ENCODE results near the gene LSM4. TPM values are rescaled to one million over a fixed set of nuclear protein-coding genes. Genes with fewer than 3 reads are reported as not detected.
A peak's percentile ranks its signal among the peaks of the same experiment; 100 is the strongest.

The LSM4 gene
- total and polyA plus RNA-seq, 2 of the 13 experiments (the other 11 are each of a cell fraction or from before 2014, with no cell fraction given), result 65.8 to 166 TPM

GRCh38 chr19:18340190-18340989 is 17.5 kb upstream of the LSM4 start, which contains the start of gene PGPEP1:
PGPEP1 (plus strand) TSS chr19:18340598; CDS start chr19:18340682, 84 bp downstream.
- POLR2A ChIA-PET, result interaction anchor here (1.5 to 5.1 kb wide), 6 partner anchors 12 to 79 kb away, joined by 3 to 36 read pairs (median 16); partner anchors contain the start of genes GDF15, JUND and SSBP4
- Histone ChIP-seq H3K27ac (ENCODE audit: extremely low read length, insufficient read depth, low read length) (peak within 1 kb of the TSS; percentile 88), H3K9ac (ENCODE audit: insufficient read depth, low read depth, low read length) (peak within 1 kb of the TSS; percentile 90), H3K36me3 (replicated peaks in 1 of 2; ENCODE audit: control insufficient read depth in 1 of 2, insufficient read depth in 2 of 2, low read length in 2 of 2) (peaks cover 5 to 29% of the 10 kb centered on the region in 2 experiments; a peak in 3 of 5 replicates), H4K20me1 (ENCODE audit: insufficient read depth, low read length) (peaks cover 7% of the 10 kb centered on the region), H3K27me3 (ENCODE audit: control insufficient read depth in 1 of 2, insufficient read depth in 2 of 2, low read length in 2 of 2) (no peaks in the 10 kb centered on the region), H3K4me3 (replicated peaks in 1 of 3; ENCODE audit: insufficient read depth in 1 of 3, low read depth in 2 of 3, low read length in 3 of 3) (peak within 1 kb of the TSS; percentile 76 to 97 (median 89)), H2AFZ (ENCODE audit: low read length) (no peak within 1 kb of the TSS), H3K4me2 (ENCODE audit: low read depth, low read length) (peak within 1 kb of the TSS; percentile 77), H3K79me2 (ENCODE audit: insufficient read depth, low read length) (peaks cover 13% of the 10 kb centered on the region), H3K4me1 (ENCODE audit: insufficient read depth, low read length) (peaks cover 67% of the 10 kb centered on the region), H3K9me3 (ENCODE audit: low read length) (no peaks in the 10 kb centered on the region)
- intact Hi-C loops (cut with micrococcal nuclease; ENCODE audit: unreplicated experiment) (no loop called here), in situ Hi-C loops (cut with HindIII; ENCODE audit: extremely low pct_ligation_motif_present, low pct_unique_long_range_greater_than_20kb) (loop anchor here (10.0 kb wide), 1 partner anchor 64 kb away; no protein-coding TSS in a partner anchor)
- CTCF ChIA-PET (ENCODE audit: low intra/inter-chr PET ratio, low total read pairs), result no interaction called here
- DNase-seq (ENCODE audit: low spot score) (no peak), FAIRE-seq (no peak), ATAC-seq (peak; percentile 46)
- BruUV-seq (replicated peaks), result no TSS peak
- 11% methylated on average over 26 of the region's 69 CpGs for WGBS (ENCODE audit: low lambda C conversion rate)
- TF ChIP-seq ZNF34 (CRISPR knock-in tag; IDR thresholded peaks at IDR 0.05; ENCODE audit: borderline replicate concordance) (no peak), ZMYM2 (CRISPR knock-in tag; IDR thresholded peaks at IDR 0.05) (peak; percentile 93), CCAR2 (optimal IDR thresholded peaks at IDR 0.05; ENCODE audit: low read depth, low read length) (no peak), ZNF703 (CRISPR knock-in tag; IDR thresholded peaks at IDR 0.05; ENCODE audit: borderline replicate concordance) (peak; percentile 55; the same call in 1 of the 2 replicates), AKAP8 (CRISPR knock-in tag; IDR thresholded peaks at IDR 0.05) (peak; percentile 51; the same call in 1 of the 2 replicates), SP1 (IDR thresholded peaks at IDR 0.05) (no peak), SP1 (CRISPR knock-in tag; IDR thresholded peaks at IDR 0.05) (peak; percentile 66), ZNF558 (CRISPR knock-in tag; IDR thresholded peaks at IDR 0.05; ENCODE audit: borderline replicate concordance) (no peak), ZNF350 (CRISPR knock-in tag; IDR thresholded peaks at IDR 0.05; ENCODE audit: borderline replicate concordance, low read depth) (peak; percentile 8; the same call in 1 of the 2 replicates), NKX3-1 (CRISPR knock-in tag; IDR thresholded peaks at IDR 0.05) (peak; percentile 41; the same call in 1 of the 2 replicates), ZNF251 (CRISPR knock-in tag; IDR thresholded peaks at IDR 0.05) (no peak), GMEB2 (CRISPR knock-in tag; IDR thresholded peaks at IDR 0.05; ENCODE audit: low read depth) (peak; percentile 89), KDM1A (CRISPR knock-in tag; IDR thresholded peaks at IDR 0.05) (peak; percentile 99), SMARCE1 (IDR thresholded peaks at IDR 0.05; ENCODE audit: borderline replicate concordance) (no peak)
- TF ChIP-seq, protein P1, sequence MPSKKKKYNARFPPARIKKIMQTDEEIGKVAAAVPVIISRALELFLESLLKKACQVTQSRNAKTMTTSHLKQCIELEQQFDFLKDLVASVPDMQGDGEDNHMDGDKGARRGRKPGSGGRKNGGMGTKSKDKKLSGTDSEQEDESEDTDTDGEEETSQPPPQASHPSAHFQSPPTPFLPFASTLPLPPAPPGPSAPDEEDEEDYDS (CRISPR knock-in tag; IDR thresholded peaks at IDR 0.05), result no peak
- TF ChIP-seq, protein P2, sequence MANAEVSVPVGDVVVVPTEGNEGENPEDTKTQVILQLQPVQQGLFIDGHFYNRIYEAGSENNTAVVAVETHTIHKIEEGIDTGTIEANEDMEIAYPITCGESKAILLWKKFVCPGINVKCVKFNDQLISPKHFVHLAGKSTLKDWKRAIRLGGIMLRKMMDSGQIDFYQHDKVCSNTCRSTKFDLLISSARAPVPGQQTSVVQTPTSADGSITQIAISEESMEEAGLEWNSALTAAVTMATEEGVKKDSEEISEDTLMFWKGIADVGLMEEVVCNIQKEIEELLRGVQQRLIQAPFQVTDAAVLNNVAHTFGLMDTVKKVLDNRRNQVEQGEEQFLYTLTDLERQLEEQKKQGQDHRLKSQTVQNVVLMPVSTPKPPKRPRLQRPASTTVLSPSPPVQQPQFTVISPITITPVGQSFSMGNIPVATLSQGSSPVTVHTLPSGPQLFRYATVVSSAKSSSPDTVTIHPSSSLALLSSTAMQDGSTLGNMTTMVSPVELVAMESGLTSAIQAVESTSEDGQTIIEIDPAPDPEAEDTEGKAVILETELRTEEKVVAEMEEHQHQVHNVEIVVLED (CRISPR knock-in tag; IDR thresholded peaks at IDR 0.05; ENCODE audit: borderline replicate concordance), result peak; percentile 89
- TF ChIP-seq, protein P3, sequence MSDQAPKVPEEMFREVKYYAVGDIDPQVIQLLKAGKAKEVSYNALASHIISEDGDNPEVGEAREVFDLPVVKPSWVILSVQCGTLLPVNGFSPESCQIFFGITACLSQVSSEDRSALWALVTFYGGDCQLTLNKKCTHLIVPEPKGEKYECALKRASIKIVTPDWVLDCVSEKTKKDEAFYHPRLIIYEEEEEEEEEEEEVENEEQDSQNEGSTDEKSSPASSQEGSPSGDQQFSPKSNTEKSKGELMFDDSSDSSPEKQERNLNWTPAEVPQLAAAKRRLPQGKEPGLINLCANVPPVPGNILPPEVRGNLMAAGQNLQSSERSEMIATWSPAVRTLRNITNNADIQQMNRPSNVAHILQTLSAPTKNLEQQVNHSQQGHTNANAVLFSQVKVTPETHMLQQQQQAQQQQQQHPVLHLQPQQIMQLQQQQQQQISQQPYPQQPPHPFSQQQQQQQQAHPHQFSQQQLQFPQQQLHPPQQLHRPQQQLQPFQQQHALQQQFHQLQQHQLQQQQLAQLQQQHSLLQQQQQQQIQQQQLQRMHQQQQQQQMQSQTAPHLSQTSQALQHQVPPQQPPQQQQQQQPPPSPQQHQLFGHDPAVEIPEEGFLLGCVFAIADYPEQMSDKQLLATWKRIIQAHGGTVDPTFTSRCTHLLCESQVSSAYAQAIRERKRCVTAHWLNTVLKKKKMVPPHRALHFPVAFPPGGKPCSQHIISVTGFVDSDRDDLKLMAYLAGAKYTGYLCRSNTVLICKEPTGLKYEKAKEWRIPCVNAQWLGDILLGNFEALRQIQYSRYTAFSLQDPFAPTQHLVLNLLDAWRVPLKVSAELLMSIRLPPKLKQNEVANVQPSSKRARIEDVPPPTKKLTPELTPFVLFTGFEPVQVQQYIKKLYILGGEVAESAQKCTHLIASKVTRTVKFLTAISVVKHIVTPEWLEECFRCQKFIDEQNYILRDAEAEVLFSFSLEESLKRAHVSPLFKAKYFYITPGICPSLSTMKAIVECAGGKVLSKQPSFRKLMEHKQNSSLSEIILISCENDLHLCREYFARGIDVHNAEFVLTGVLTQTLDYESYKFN (CRISPR knock-in tag; conservative IDR thresholded peaks at IDR 0.05), result no peak
